ENCODE data around the gene CADPS.

DNA sequence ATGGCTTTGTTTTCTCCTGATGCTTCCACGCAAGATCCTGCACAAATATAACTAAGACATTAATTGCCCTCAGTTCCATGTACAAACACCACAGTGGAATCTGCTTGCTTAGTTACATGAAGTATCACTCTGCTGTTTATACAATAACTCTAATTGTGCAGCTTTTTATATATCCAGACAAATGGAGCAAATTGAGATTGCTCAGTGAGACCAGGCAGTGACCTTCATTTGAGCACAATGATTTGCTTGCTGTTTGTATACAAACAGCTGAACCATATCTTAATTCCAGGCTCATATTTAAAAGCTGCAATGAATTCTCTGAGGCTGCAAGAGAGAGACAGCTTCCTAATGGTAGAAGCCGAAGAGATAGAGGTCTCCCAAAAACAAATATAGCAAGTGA lies 243.7 kb downstream of the CADPS start:
- TF ChIP-seq, protein P1, sequence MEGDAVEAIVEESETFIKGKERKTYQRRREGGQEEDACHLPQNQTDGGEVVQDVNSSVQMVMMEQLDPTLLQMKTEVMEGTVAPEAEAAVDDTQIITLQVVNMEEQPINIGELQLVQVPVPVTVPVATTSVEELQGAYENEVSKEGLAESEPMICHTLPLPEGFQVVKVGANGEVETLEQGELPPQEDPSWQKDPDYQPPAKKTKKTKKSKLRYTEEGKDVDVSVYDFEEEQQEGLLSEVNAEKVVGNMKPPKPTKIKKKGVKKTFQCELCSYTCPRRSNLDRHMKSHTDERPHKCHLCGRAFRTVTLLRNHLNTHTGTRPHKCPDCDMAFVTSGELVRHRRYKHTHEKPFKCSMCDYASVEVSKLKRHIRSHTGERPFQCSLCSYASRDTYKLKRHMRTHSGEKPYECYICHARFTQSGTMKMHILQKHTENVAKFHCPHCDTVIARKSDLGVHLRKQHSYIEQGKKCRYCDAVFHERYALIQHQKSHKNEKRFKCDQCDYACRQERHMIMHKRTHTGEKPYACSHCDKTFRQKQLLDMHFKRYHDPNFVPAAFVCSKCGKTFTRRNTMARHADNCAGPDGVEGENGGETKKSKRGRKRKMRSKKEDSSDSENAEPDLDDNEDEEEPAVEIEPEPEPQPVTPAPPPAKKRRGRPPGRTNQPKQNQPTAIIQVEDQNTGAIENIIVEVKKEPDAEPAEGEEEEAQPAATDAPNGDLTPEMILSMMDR (IDR thresholded peaks at IDR 0.05; ENCODE audit: poor library complexity): no peak
- no peak for TF ChIP-seq EZH2 (IDR thresholded peaks at IDR 0.05; ENCODE audit: borderline replicate concordance)

All from hepatocyte (in vitro differentiated cells).